ENCODE results near the gene TFDP1. TPM values are rescaled to one million over a fixed set of nuclear protein-coding genes. Genes with fewer than 3 reads are reported as not detected.
A peak's percentile ranks its signal among the peaks of the same experiment; 100 is the strongest.

Gene TFDP1
- total RNA-seq, 1 experiment from 2014 or later: 65.7 TPM

GRCh38 chr13:113632706-113633484 is 48.3 kb downstream of the TFDP1 start:
- no peak for DNase-seq (ENCODE audit: low read depth)

- no peak for DNase-seq (ENCODE audit: low read depth)
Observed at GRCh38 chr13:113633485-113633873, 48.9 kb downstream of the TFDP1 start.

- DNase-seq (ENCODE audit: low read depth): no peak
Observed at GRCh38 chr13:113634279-113635047, 49.9 kb downstream of the TFDP1 start.

GRCh38 chr13:113635048-113635420 is 50.5 kb downstream of the TFDP1 start:
- no peak for DNase-seq (ENCODE audit: low read depth)

- DNase-seq (ENCODE audit: low read depth): no peak
Observed at GRCh38 chr13:113635709-113636108, 51.2 kb downstream of the TFDP1 start.

GRCh38 chr13:113636266-113636963 is 51.9 kb downstream of the TFDP1 start:
- no peak for DNase-seq (ENCODE audit: low read depth)

- DNase-seq (ENCODE audit: low read depth): no peak
Observed at GRCh38 chr13:113637262-113638160, 53.0 kb downstream of the TFDP1 start.

- DNase-seq (ENCODE audit: low read depth): no peak
Observed at GRCh38 chr13:113638173-113638746, 53.7 kb downstream of the TFDP1 start.

- DNase-seq (ENCODE audit: low read depth): no peak
Observed at GRCh38 chr13:113638806-113639205, 54.3 kb downstream of the TFDP1 start.

- no peak for DNase-seq (ENCODE audit: low read depth)
Observed at GRCh38 chr13:113639616-113640262, 55.2 kb downstream of the TFDP1 start.

GRCh38 chr13:113641426-113641825 is 56.9 kb downstream of the TFDP1 start:
- no peak for DNase-seq (ENCODE audit: low read depth)

- no peak for DNase-seq (ENCODE audit: low read depth)
Observed at GRCh38 chr13:113642563-113642962, 58.0 kb downstream of the TFDP1 start.

GRCh38 chr13:113643593-113643992 is 59.0 kb downstream of the TFDP1 start:
- no peak for DNase-seq (ENCODE audit: low read depth)

- DNase-seq (ENCODE audit: low read depth): no peak
Observed at GRCh38 chr13:113644800-113645199, 60.2 kb downstream of the TFDP1 start.

- no peak for DNase-seq (ENCODE audit: low read depth)
Observed at GRCh38 chr13:113645329-113645728, 60.8 kb downstream of the TFDP1 start.

- DNase-seq (ENCODE audit: low read depth): no peak
Observed at GRCh38 chr13:113646376-113646775, 61.8 kb downstream of the TFDP1 start.

GRCh38 chr13:113646921-113647340 is 62.4 kb downstream of the TFDP1 start:
- DNase-seq (ENCODE audit: low read depth): no peak

- DNase-seq (ENCODE audit: low read depth): peak; percentile 68
Observed at GRCh38 chr13:113647351-113648215, 63.0 kb downstream of the TFDP1 start.

GRCh38 chr13:113648216-113648610 is 63.7 kb downstream of the TFDP1 start:
- no peak for DNase-seq (ENCODE audit: low read depth)

GRCh38 chr13:113649212-113649611 is 64.7 kb downstream of the TFDP1 start:
- no peak for DNase-seq (ENCODE audit: low read depth)
